Sigmoid colon (tissue), 7 donors: ENCODE data around the gene B3GALNT2. TPM values are rescaled to one million over a fixed set of nuclear protein-coding genes. Genes with fewer than 3 reads are reported as not detected.

Source experiments
- DNase-seq: peaks from one replicate; pipeline ENCODE4 v3.0.0-alpha.2; 2019
- H3K27ac ChIP-seq, 4 donors: fragments of 200-600 bp; sonication (generic); one replicate each; pipeline ENCODE4 v1.5.1; 2016 to 2019; ENCODE audit warnings: mild to moderate bottlenecking in 1 of 4
- H3K27me3 ChIP-seq, 3 donors: fragments of 200-600 bp; sonication (generic); one replicate each; pipeline ENCODE4 v1.5.1; 2019; ENCODE audit warnings: mild to moderate bottlenecking in 1 of 3
- H3K36me3 ChIP-seq, 4 donors: fragments of 200-600 bp; sonication (generic); one replicate each; pipeline ENCODE4 v1.5.1; 2016 to 2019
- H3K4me1 ChIP-seq, 4 donors: fragments of 200-600 bp; sonication (generic); one replicate each; pipeline ENCODE4 v1.5.1; 2017 to 2019
- H3K4me3 ChIP-seq, 4 donors: fragments of 200-600 bp; sonication (generic); one replicate each; pipeline ENCODE4 v1.5.1; 2017 to 2019; ENCODE audit warnings: mild to moderate bottlenecking in 2 of 4, moderate library complexity in 1 of 4
- H3K9me3 ChIP-seq, 4 donors: fragments of 200-600 bp in 3 of 4; sonication (generic) in 3 of 4; one replicate each; pipeline versions ENCODE4 v1.5.1 to v1.6.1; 2013 to 2019
- EP300 ChIP-seq, 4 donors: sonication (generic); formaldehyde crosslinking; IDR thresholded peaks; one replicate each; pipeline ENCODE4 v1.6.1; 2017; ENCODE audit warnings: antibody characterized with exemption in 4 of 4
- POLR2A ChIP-seq, 2 donors: fragments of 450-650 bp; IDR thresholded peaks; one replicate each; pipeline ENCODE4 v1.6.1; 2016; ENCODE audit warnings: antibody characterized with exemption in 2 of 2, mild to moderate bottlenecking in 2 of 2, moderate library complexity in 2 of 2
- POLR2AphosphoS5 ChIP-seq, 4 donors: sonication (generic); formaldehyde crosslinking; IDR thresholded peaks; one replicate each; pipeline ENCODE4 v1.6.1; 2017; ENCODE audit warnings: antibody characterized with exemption in 4 of 4
- WGBS, 2 donors: extraction: QIAGEN DNeasy Blood & Tissue Kit; methylation state at CpG; one replicate each; pipeline ENCODE4 v1.1.7; 2013; 5-methylcytosine and 5-hydroxymethylcytosine counted together
- intact Hi-C: fragments of 100-400 bp; cut with DNase I; formaldehyde crosslinking; loops from one replicate; pipeline ENCODE4 v1.15.1; 2023
- polyA plus RNA-seq, 3 donors: library from polyadenylated mRNA; stranded (reverse); fragments of 200-250 nt; gene quantifications; one replicate each; pipeline ENCODE4 v1.2.3, GENCODE V29; 2013
- total RNA-seq, 4 donors: library from RNA; depleted of rRNA; stranded (reverse); fragments of >200 nt; gene quantifications; one replicate each; pipeline ENCODE4 v1.1.0, GENCODE V29; 2016
- TF ChIP-seq, protein P1 (sequence below), 4 experiments: fragments of 450-650 bp in 3 of 4; fragments of 200-600 bp in 1 of 4; IDR thresholded peaks; one replicate each; pipeline ENCODE4 v1.5.1; 2016 to 2019; ENCODE audit warnings: antibody characterized with exemption in 4 of 4, mild to moderate bottlenecking in 3 of 4, moderate library complexity in 2 of 4
- donor health status: healthy with polysubstance abuse.
- donor health status: Bipolar disorder and iron deficiency.
- donor health status: healthy.

The B3GALNT2 gene
- total and polyA plus RNA-seq, 7 donors, result 1.8 to 58.7 (median 38.5) TPM

GRCh38 chr1:235455823-235456222 is 48.4 kb downstream of the B3GALNT2 start:
- no peaks in the 10 kb centered on the region for H3K4me1 ChIP-seq
- no peak for DNase-seq
- H3K27me3 ChIP-seq, result no peaks in the 10 kb centered on the region
- no peaks in the 10 kb centered on the region for H3K9me3 ChIP-seq
- no peak overlapping the region for H3K4me3 ChIP-seq
- intact Hi-C loops, result no loop called here
- H3K36me3 ChIP-seq, result peaks cover 3 to 53% (median 13%) of the 10 kb centered on the region in 4 donors
- no peak overlapping the region for H3K27ac ChIP-seq
- no peak for TF ChIP-seq POLR2AphosphoS5 (IDR thresholded peaks at IDR 0.05)
- TF ChIP-seq, protein P1, sequence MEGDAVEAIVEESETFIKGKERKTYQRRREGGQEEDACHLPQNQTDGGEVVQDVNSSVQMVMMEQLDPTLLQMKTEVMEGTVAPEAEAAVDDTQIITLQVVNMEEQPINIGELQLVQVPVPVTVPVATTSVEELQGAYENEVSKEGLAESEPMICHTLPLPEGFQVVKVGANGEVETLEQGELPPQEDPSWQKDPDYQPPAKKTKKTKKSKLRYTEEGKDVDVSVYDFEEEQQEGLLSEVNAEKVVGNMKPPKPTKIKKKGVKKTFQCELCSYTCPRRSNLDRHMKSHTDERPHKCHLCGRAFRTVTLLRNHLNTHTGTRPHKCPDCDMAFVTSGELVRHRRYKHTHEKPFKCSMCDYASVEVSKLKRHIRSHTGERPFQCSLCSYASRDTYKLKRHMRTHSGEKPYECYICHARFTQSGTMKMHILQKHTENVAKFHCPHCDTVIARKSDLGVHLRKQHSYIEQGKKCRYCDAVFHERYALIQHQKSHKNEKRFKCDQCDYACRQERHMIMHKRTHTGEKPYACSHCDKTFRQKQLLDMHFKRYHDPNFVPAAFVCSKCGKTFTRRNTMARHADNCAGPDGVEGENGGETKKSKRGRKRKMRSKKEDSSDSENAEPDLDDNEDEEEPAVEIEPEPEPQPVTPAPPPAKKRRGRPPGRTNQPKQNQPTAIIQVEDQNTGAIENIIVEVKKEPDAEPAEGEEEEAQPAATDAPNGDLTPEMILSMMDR (IDR thresholded peaks at IDR 0.05), result no peak
- TF ChIP-seq POLR2A (IDR thresholded peaks at IDR 0.05), result no peak
- no peak for TF ChIP-seq EP300 (IDR thresholded peaks at IDR 0.05)
- 74 to 80% methylated on average over 4 of the region's 4 CpGs for WGBS, 2 donors

DNA sequence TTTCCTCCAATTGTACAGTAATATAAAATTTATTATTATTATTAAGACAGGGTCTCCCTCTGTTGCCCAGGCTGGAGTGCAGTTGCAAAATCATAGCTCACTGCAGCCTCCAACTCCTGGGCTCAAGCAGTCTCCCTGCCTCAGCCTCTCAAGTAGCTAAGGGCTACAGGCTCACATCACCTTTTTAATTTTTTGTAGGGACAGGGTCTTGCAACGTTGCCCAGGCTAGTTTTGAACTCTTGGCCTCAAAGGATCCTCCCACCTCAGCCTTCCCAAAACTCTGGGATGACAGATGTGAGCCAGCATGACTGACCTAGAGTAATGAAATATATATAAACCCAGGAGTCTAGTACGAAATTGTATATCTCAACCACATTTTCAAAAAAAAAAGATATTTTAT is 49.2 kb downstream of the B3GALNT2 start:
- Histone ChIP-seq H3K27ac (no peak overlapping the region), H3K4me1 (no peaks in the 10 kb centered on the region), H3K9me3 (no peaks in the 10 kb centered on the region), H3K36me3 (peaks cover 3 to 57% (median 17%) of the 10 kb centered on the region in 4 donors), H3K27me3 (no peaks in the 10 kb centered on the region), H3K4me3 (no peak overlapping the region)
- intact Hi-C loops, result no loop called here
- TF ChIP-seq, protein P1 (IDR thresholded peaks at IDR 0.05), result no peak
- TF ChIP-seq POLR2AphosphoS5 (IDR thresholded peaks at IDR 0.05), result no peak
- TF ChIP-seq POLR2A (IDR thresholded peaks at IDR 0.05), result no peak
- no peak for TF ChIP-seq EP300 (IDR thresholded peaks at IDR 0.05)
- 73 to 85% methylated on average over 2 of the region's 2 CpGs for WGBS, 2 donors
- no peak for DNase-seq

DNA sequence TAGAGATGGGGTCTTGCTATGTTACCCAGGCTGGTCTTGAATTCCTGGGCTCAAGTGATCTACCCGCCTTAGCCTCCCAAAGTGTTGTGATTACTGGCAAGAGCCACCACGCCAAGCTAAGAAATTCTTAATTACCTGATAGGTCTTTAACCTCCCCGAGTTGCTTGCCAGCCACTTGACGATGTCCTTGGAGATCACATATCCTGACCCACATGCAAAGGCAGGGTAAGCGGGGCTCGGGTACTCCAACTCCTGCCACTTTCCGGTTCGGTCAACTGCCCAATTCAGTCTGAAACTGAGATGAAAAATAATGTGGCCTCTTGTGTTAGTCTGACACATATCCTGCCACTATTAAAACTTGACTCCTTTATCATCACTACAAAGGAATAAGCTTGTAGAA is 50.2 kb downstream of the B3GALNT2 start:
- intact Hi-C loops, result no loop called here
- no peak for TF ChIP-seq POLR2AphosphoS5 (IDR thresholded peaks at IDR 0.05)
- TF ChIP-seq, protein P1 (IDR thresholded peaks at IDR 0.05), result no peak
- TF ChIP-seq POLR2A (IDR thresholded peaks at IDR 0.05), result no peak
- no peak for TF ChIP-seq EP300 (IDR thresholded peaks at IDR 0.05)

DNA sequence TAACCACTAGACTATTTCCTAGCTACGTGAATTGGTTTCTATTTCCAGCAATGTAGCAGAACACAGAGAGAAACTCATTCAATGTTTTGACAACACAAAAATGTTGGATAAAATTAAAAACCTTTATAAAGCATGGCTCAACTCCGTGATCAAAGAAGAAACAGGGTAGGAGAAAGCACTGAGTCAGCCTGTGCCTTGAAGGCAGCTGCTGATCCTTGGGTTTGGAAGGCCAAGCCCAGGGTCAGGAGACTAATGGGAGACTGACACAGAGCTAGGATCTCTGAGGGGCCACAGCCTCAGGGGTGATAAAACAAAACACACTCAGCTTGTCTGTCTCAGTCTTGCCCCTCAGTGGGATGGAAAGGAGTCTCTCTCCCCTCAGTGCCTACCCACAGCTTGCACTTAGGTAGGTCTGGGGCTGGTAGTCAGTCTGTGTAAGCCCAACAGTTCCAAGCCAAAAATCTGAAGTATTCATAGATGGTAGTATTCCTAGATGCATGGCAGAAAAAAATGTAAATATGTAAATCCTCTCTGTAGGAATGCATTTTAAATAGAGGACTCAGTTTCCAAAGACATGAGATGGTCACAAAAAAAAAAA is 53.3 kb downstream of the B3GALNT2 start:
- TF ChIP-seq, protein P1 (IDR thresholded peaks at IDR 0.05), result no peak
- TF ChIP-seq POLR2AphosphoS5 (IDR thresholded peaks at IDR 0.05) (no peak), POLR2A (IDR thresholded peaks at IDR 0.05) (no peak), EP300 (IDR thresholded peaks at IDR 0.05) (no peak)
- DNase-seq, result no peak
- no peaks in the 10 kb centered on the region for H3K9me3 ChIP-seq
- H3K36me3 ChIP-seq, result peaks cover 16 to 88% (median 32%) of the 10 kb centered on the region in 4 donors
- H3K27ac ChIP-seq, result no peak overlapping the region
- H3K27me3 ChIP-seq, result no peaks in the 10 kb centered on the region
- no peak overlapping the region for H3K4me3 ChIP-seq
- intact Hi-C loops, result no loop called here
- H3K4me1 ChIP-seq, result no peaks in the 10 kb centered on the region
- 78 to 88% methylated on average over 2 of the region's 2 CpGs for WGBS, 2 donors

More for the DNA sequence above, 50.2 kb downstream of the B3GALNT2 start:
- 97% methylated on average over 8 of the region's 8 CpGs for WGBS, 2 donors
- Histone ChIP-seq H3K36me3 (peaks cover 3 to 68% (median 20%) of the 10 kb centered on the region in 4 donors), H3K4me3 (no peak overlapping the region), H3K27ac (no peak overlapping the region), H3K27me3 (no peaks in the 10 kb centered on the region), H3K4me1 (no peaks in the 10 kb centered on the region), H3K9me3 (no peaks in the 10 kb centered on the region)
- DNase-seq, result no peak

- TF ChIP-seq EP300 (IDR thresholded peaks at IDR 0.05) (no peak), POLR2A (IDR thresholded peaks at IDR 0.05) (no peak), POLR2AphosphoS5 (IDR thresholded peaks at IDR 0.05) (no peak)
- TF ChIP-seq, protein P1 (IDR thresholded peaks at IDR 0.05), result no peak
- Histone ChIP-seq H3K9me3 (no peaks in the 10 kb centered on the region), H3K4me1 (no peaks in the 10 kb centered on the region), H3K4me3 (no peak overlapping the region), H3K36me3 (peaks cover 16 to 94% (median 34%) of the 10 kb centered on the region in 4 donors), H3K27ac (no peak overlapping the region), H3K27me3 (no peaks in the 10 kb centered on the region)
- intact Hi-C loops, result no loop called here
- 86 to 87% methylated on average over 5 of the region's 5 CpGs for WGBS, 2 donors
- no peak for DNase-seq
Measured at GRCh38 chr1:235450433-235450832, 53.8 kb downstream of the B3GALNT2 start.
